ENCODE results near the gene UNK.

GRCh38 chr17:75808905-75809621 is 24.5 kb downstream of the UNK start:
- TF ChIP-seq CTCF (IDR thresholded peaks at IDR 0.05): no peak
- TF ChIP-seq POLR2A (IDR thresholded peaks at IDR 0.05): no peak
